ENCODE results near the gene NGFR. TPM values are rescaled to one million over a fixed set of nuclear protein-coding genes. Genes with fewer than 3 reads are reported as not detected.

The NGFR gene
- total and polyA plus RNA-seq, 2 donors (not counting 1 experiment from before 2014, with no cell fraction given), result 0.14 to 0.17 TPM

GRCh38 chr17:49510720-49511110 lies 15.6 kb downstream of the NGFR start:
- Histone ChIP-seq H3K4me2 (ENCODE audit: extremely low read depth, insufficient read depth, low read length) (no peak overlapping the region), H3K4me1 (ENCODE audit: control insufficient read depth, extremely low read depth, insufficient read depth, low read length) (peaks cover 12% of the 10 kb centered on the region), H3K79me2 (ENCODE audit: control insufficient read depth, insufficient read depth, low read length) (no peaks in the 10 kb centered on the region), H3K36me3 (ENCODE audit: control insufficient read depth, insufficient read depth, low read length) (no peaks in the 10 kb centered on the region), H3K27me3 (ENCODE audit: control insufficient read depth, insufficient read depth, low read length) (peaks cover 22% of the 10 kb centered on the region), H2AFZ (ENCODE audit: low read length) (no peak overlapping the region), H3K9ac (ENCODE audit: insufficient read depth, low read length) (no peak overlapping the region), H4K20me1 (ENCODE audit: control insufficient read depth, extremely low read depth, insufficient read depth, low read length) (no peaks in the 10 kb centered on the region), H3K27ac (ENCODE audit: insufficient read depth, low read length) (no peak overlapping the region), H3K9me3 (ENCODE audit: control insufficient read depth, insufficient read depth, low read depth, low read length) (no peaks in the 10 kb centered on the region), H3K4me3 (replicated peaks in 1 of 4; ENCODE audit: control extremely low read depth in 1 of 4, insufficient read depth in 1 of 4, low read depth in 3 of 4, low read length in 4 of 4) (no peak overlapping the region)
- no peak for DNase-seq (ENCODE audit: low read depth in 2 of 2)
- TF ChIP-seq EZH2 (IDR thresholded peaks at IDR 0.05; ENCODE audit: low read length, missing control alignments) (no peak), CTCF (conservative IDR thresholded peaks at IDR 0.05 in 1 of 2, IDR thresholded peaks at IDR 0.05 in 1 of 2; ENCODE audit: low read depth in 1 of 2, low read length in 2 of 2) (no peak)

DNA sequence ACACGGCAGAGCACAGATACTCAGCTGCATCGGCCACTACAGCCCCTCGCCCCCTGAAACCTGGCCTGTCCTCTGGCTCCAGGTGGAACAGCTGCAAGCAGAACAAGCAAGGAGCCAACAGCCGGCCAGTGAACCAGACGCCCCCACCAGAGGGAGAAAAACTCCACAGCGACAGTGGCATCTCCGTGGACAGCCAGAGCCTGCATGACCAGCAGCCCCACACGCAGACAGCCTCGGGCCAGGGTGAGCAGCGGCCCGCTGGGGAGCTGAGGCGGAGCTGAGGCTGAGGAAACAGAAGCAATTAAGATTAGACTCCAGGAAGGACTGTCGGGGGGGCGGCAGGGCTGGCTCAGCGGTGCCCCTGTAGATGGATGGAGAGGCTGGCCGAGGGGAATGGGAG lies 16.7 kb downstream of the NGFR start:
- Histone ChIP-seq H3K27me3 (ENCODE audit: control insufficient read depth, insufficient read depth, low read length) (peaks cover 18% of the 10 kb centered on the region), H3K4me2 (ENCODE audit: extremely low read depth, insufficient read depth, low read length) (no peak overlapping the region), H3K27ac (ENCODE audit: insufficient read depth, low read length) (no peak overlapping the region), H3K4me1 (ENCODE audit: control insufficient read depth, extremely low read depth, insufficient read depth, low read length) (peaks cover 18% of the 10 kb centered on the region), H4K20me1 (ENCODE audit: control insufficient read depth, extremely low read depth, insufficient read depth, low read length) (no peaks in the 10 kb centered on the region), H3K79me2 (ENCODE audit: control insufficient read depth, insufficient read depth, low read length) (no peaks in the 10 kb centered on the region), H3K9ac (ENCODE audit: insufficient read depth, low read length) (no peak overlapping the region), H3K4me3 (replicated peaks in 1 of 4; ENCODE audit: control extremely low read depth in 1 of 4, insufficient read depth in 1 of 4, low read depth in 3 of 4, low read length in 4 of 4) (no peak overlapping the region), H3K9me3 (ENCODE audit: control insufficient read depth, insufficient read depth, low read depth, low read length) (no peaks in the 10 kb centered on the region), H3K36me3 (ENCODE audit: control insufficient read depth, insufficient read depth, low read length) (no peaks in the 10 kb centered on the region), H2AFZ (ENCODE audit: low read length) (no peak overlapping the region)
- TF ChIP-seq EZH2 (IDR thresholded peaks at IDR 0.05; ENCODE audit: low read length, missing control alignments), result no peak
- no peak for TF ChIP-seq CTCF (conservative IDR thresholded peaks at IDR 0.05 in 1 of 2, IDR thresholded peaks at IDR 0.05 in 1 of 2; ENCODE audit: low read depth in 1 of 2, low read length in 2 of 2)
- DNase-seq (ENCODE audit: low read depth in 2 of 2), result no peak

- H2AFZ ChIP-seq (ENCODE audit: low read length), result no peak overlapping the region
- no peaks in the 10 kb centered on the region for H3K36me3 ChIP-seq (ENCODE audit: control insufficient read depth, insufficient read depth, low read length)
- H3K9me3 ChIP-seq (ENCODE audit: control insufficient read depth, insufficient read depth, low read depth, low read length), result no peaks in the 10 kb centered on the region
- no peak overlapping the region for H3K9ac ChIP-seq (ENCODE audit: insufficient read depth, low read length)
- H3K27ac ChIP-seq (ENCODE audit: insufficient read depth, low read length), result no peak overlapping the region
- peaks cover 18% of the 10 kb centered on the region for H3K4me1 ChIP-seq (ENCODE audit: control insufficient read depth, extremely low read depth, insufficient read depth, low read length)
- no peak overlapping the region for H3K4me3 ChIP-seq (replicated peaks in 1 of 4; ENCODE audit: control extremely low read depth in 1 of 4, insufficient read depth in 1 of 4, low read depth in 3 of 4, low read length in 4 of 4)
- H4K20me1 ChIP-seq (ENCODE audit: control insufficient read depth, extremely low read depth, insufficient read depth, low read length), result no peaks in the 10 kb centered on the region
- no peaks in the 10 kb centered on the region for H3K79me2 ChIP-seq (ENCODE audit: control insufficient read depth, insufficient read depth, low read length)
- H3K4me2 ChIP-seq (ENCODE audit: extremely low read depth, insufficient read depth, low read length), result no peak overlapping the region
- peaks cover 13% of the 10 kb centered on the region for H3K27me3 ChIP-seq (ENCODE audit: control insufficient read depth, insufficient read depth, low read length)
- TF ChIP-seq CTCF (conservative IDR thresholded peaks at IDR 0.05 in 1 of 2, IDR thresholded peaks at IDR 0.05 in 1 of 2; ENCODE audit: low read depth in 1 of 2, low read length in 2 of 2) (no peak), EZH2 (IDR thresholded peaks at IDR 0.05; ENCODE audit: low read length, missing control alignments) (no peak)
- DNase-seq (ENCODE audit: low read depth in 2 of 2), result no peak
Observed at GRCh38 chr17:49512296-49513043, 17.4 kb downstream of the NGFR start.
